ENCODE measurements around the gene RER1.

GRCh38 chr1:2379733-2380404 is 11.8 kb upstream of the RER1 start:
- no peak for TF ChIP-seq GATA2 (IDR thresholded peaks at IDR 0.05; ENCODE audit: low read depth, low read length)
- TF ChIP-seq GATA3 (IDR thresholded peaks at IDR 0.05; ENCODE audit: low read depth, low read length) = no peak

Measured in SH-SY5Y (cell line).